A673 (cell line): ENCODE data around the gene SPATS2. TPM values are rescaled to one million over a fixed set of nuclear protein-coding genes. Genes with fewer than 3 reads are reported as not detected.

Source experiments
- BruUV-seq: library from RNA; stranded (reverse); fragments of 400-500 nt; replicated peaks from 2 replicates; lab custom pipeline; 2021; lab: Mats Ljungman, UMichigan
- CTCF ChIA-PET: fragments of 300-600 bp; sonication (Branson Sonifier 250); formaldehyde crosslinking; loops from one replicate; lab custom pipeline; 2022; ENCODE audit warnings: antibody characterized with exemption; lab: Charles Lee
- POLR2A ChIA-PET: fragments of 300-600 bp; sonication (Branson Sonifier 250); formaldehyde crosslinking; loops from one replicate; lab custom pipeline; 2022; ENCODE audit warnings: antibody characterized with exemption; ENCODE audit not compliant: low non-redundant PET; lab: Charles Lee
- DNase-seq: peaks from one replicate; pipeline ENCODE4 v3.0.0-alpha.2; 2015; ENCODE audit warnings: low spot score
- H3K27ac ChIP-seq: fragments of 200-600 bp; sonication (generic); 2 replicates; pipeline ENCODE4 v1.5.1; 2016; ENCODE audit warnings: mixed run types, low read depth, mild to moderate bottlenecking, mixed read lengths, antibody characterized with exemption, low read length; ENCODE audit not compliant: poor library complexity, severe bottlenecking
- H3K27me3 ChIP-seq: fragments of 200-600 bp; sonication (generic); replicated peaks from 2 replicates; pipeline ENCODE4 v1.6.1; 2017; ENCODE audit warnings: mixed run types, low read depth, mild to moderate bottlenecking, mixed read lengths, antibody characterized with exemption, low read length; ENCODE audit not compliant: insufficient read depth, poor library complexity
- H3K36me3 ChIP-seq: fragments of 200-600 bp; sonication (generic); 2 replicates; pipeline ENCODE4 v1.6.1; 2016; ENCODE audit warnings: mixed run types, mild to moderate bottlenecking, mixed read lengths, antibody characterized with exemption, low read length; ENCODE audit not compliant: insufficient read depth, poor library complexity, severe bottlenecking
- H3K4me1 ChIP-seq: fragments of 200-600 bp; sonication (generic); 2 replicates; pipeline ENCODE4 v1.6.1; 2017; ENCODE audit warnings: mixed run types, mild to moderate bottlenecking, mixed read lengths, antibody characterized with exemption, low read length; ENCODE audit not compliant: insufficient read depth, poor library complexity, severe bottlenecking
- H3K4me3 ChIP-seq: fragments of 200-600 bp; sonication (generic); 2 replicates; pipeline ENCODE4 v1.5.1; 2016; ENCODE audit warnings: low read depth, mixed run types, mild to moderate bottlenecking, mixed read lengths, low read length; ENCODE audit not compliant: poor library complexity, severe bottlenecking
- H3K9me3 ChIP-seq: fragments of 200-600 bp; sonication (generic); 2 replicates; pipeline ENCODE4 v1.6.1; 2016; ENCODE audit warnings: mixed run types, low read depth, mild to moderate bottlenecking, mixed read lengths, antibody characterized with exemption, low read length; ENCODE audit not compliant: poor library complexity, severe bottlenecking
- EZH2 ChIP-seq: fragments of 200-600 bp; sonication (generic); IDR thresholded peaks from 2 replicates; pipeline ENCODE4 v1.6.1; 2017; ENCODE audit warnings: borderline replicate concordance, low read depth, mild to moderate bottlenecking, mixed read lengths, antibody characterized with exemption, low read length; ENCODE audit not compliant: poor library complexity, severe bottlenecking
- intact Hi-C: fragments of 100-400 bp; cut with micrococcal nuclease; formaldehyde crosslinking; loops from one replicate; pipeline ENCODE4 v1.10.0; 2022; ENCODE audit not compliant: unreplicated experiment
- total RNA-seq: library from RNA; stranded (reverse); gene quantifications from 2 replicates; pipeline ENCODE4 v1.2.3, GENCODE V29; 2021
- TF ChIP-seq, protein P1 (sequence below): fragments of 300-800, 200-600 bp; sonication (generic); conservative IDR thresholded peaks from 2 replicates; pipeline ENCODE4 v1.5.1; 2017; ENCODE audit warnings: low read depth, mild to moderate bottlenecking, antibody characterized with exemption, low read length, moderate library complexity, mixed read lengths

SPATS2 gene
- total RNA-seq, 1 experiment from 2014 or later: 82.8 TPM

DNA sequence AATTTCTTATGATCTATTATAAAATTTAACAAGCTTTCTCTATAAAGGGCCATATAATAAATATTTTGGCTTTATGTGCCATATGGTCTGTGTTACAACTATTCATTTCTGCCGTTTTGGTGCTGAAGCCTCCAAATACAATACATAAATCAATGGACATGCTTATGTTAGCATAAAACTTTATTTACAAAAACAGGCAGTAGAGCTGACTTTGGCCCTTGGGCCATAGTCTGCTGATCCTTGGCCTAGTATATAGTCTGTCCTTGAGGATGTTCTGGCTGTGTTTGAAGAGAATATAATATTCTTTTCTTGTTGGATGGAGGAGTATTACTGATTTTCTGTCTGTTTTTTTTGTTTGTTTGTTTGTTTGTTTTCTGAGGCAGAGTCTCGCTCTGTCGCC, 81.6 kb downstream of the SPATS2 start:
- Histone ChIP-seq H3K4me1 (no peaks in the 10 kb centered on the region), H3K36me3 (no peaks in the 10 kb centered on the region), H3K9me3 (peaks cover 4% of the 10 kb centered on the region), H3K27me3 (no peaks in the 10 kb centered on the region), H3K27ac (no peak overlapping the region), H3K4me3 (no peak overlapping the region)
- ChIA-PET POLR2A (no interaction called here), CTCF (no interaction called here)
- DNase-seq: no peak
- BruUV-seq: no TSS peak
- TF ChIP-seq EZH2: no peak
- TF ChIP-seq, protein P1, sequence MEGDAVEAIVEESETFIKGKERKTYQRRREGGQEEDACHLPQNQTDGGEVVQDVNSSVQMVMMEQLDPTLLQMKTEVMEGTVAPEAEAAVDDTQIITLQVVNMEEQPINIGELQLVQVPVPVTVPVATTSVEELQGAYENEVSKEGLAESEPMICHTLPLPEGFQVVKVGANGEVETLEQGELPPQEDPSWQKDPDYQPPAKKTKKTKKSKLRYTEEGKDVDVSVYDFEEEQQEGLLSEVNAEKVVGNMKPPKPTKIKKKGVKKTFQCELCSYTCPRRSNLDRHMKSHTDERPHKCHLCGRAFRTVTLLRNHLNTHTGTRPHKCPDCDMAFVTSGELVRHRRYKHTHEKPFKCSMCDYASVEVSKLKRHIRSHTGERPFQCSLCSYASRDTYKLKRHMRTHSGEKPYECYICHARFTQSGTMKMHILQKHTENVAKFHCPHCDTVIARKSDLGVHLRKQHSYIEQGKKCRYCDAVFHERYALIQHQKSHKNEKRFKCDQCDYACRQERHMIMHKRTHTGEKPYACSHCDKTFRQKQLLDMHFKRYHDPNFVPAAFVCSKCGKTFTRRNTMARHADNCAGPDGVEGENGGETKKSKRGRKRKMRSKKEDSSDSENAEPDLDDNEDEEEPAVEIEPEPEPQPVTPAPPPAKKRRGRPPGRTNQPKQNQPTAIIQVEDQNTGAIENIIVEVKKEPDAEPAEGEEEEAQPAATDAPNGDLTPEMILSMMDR: no peak
- intact Hi-C loops: no loop called here

DNA sequence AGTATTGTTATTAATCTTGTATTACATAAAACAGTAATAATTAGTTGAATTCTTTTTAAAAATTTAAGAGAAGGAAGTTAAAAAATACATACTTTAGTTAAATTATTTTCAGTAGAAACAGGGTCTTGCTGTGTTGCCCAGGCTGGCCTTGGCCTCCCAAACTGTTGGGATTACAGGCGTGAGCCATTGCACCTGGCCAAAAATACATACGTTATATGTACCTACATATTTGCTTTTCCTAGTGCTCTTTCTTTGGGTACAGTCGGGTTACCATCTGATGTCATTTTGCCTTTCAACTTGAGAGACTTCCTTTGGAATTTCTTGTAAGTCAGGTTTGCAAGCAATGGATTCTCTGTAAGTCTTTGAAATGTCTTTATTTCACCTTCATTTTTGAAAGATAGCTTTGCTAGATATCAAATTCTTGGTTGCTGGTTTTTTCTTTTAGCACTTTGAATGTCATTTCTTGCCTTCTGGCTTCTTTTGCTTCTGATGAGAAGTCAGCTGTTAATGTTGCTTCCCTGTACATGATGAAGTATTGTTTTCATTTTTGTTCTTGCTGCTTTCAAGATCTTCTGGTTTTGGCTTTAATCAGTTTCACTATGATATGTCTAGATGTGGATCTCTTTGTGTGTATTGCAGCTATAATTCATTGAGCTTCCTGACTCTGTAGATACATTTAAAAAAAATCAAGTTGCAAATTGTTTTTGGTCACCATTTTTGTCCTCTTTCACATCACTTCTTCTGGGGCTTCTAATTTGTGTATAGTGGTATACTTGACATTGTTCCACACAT, 84.4 kb downstream of the SPATS2 start:
- intact Hi-C loops: no loop called here
- no peak for DNase-seq
- CTCF ChIA-PET: no interaction called here
- Histone ChIP-seq H3K36me3 (no peaks in the 10 kb centered on the region), H3K27me3 (no peaks in the 10 kb centered on the region), H3K4me1 (no peaks in the 10 kb centered on the region), H3K4me3 (no peak overlapping the region), H3K27ac (no peak overlapping the region), H3K9me3 (peaks cover 4% of the 10 kb centered on the region)
- no peak for TF ChIP-seq EZH2
- TF ChIP-seq, protein P1: no peak
- BruUV-seq: no TSS peak
- POLR2A ChIA-PET: no interaction called here

GRCh38 chr12:49455501-49455900, 88.2 kb downstream of the SPATS2 start:
- BruUV-seq: no TSS peak
- H3K27ac ChIP-seq: no peak overlapping the region
- intact Hi-C loops: no loop called here
- ChIA-PET CTCF (no interaction called here), POLR2A (no interaction called here)
- H3K4me1 ChIP-seq: no peaks in the 10 kb centered on the region
- H3K36me3 ChIP-seq: no peaks in the 10 kb centered on the region
- TF ChIP-seq, protein P1: no peak
- no peaks in the 10 kb centered on the region for H3K9me3 ChIP-seq
- no peaks in the 10 kb centered on the region for H3K27me3 ChIP-seq
- DNase-seq: no peak
- H3K4me3 ChIP-seq: no peak overlapping the region
